Measurements from ENCODE around the gene HS3ST6.

DNA sequence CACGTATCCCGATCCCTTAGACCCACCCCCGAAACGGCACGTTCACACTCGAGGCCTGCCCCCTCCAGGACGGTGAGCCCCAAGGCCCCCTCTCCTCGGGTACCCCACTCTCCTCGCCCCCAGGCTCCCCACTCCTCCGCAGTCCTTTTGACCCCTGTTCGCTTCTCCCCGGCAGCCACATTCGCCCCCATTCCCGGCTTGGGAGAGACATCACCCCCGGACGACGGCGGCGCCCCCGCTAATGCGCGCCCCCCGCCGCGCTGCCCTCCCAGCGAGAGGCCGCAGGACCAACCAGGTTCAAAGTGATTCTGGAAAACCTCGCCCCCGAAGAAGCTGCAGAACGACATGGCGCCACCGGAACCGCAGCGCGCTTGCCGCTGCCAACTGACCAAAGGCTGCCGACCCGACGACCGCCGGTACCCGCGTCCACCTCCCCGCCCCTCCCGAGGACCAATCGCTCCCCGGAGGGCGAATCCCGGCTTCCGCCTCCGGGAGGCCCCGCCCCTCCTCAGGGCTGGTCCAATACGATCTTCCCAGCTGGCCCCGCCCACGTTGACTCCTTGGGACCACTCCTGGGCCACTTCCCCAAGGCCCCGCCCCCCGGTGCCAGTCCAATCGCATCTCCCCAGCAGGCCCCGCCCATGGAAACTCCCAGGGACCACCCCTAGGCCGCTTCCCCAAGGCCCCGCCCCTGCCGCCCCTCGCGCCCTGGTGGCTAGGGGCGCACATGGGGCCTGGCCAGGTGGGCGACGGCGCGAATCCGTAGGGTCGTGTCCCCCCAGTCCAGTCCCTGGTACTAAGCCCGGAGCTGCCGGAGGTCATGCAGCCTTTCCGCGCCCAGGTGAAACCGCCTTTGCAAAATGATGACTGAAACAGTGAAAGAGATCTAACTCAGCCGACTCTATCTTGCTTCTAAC lies 24.9 kb upstream of the HS3ST6 start, which contains the start of gene MSRB1:
- TF ChIP-seq, protein P1, sequence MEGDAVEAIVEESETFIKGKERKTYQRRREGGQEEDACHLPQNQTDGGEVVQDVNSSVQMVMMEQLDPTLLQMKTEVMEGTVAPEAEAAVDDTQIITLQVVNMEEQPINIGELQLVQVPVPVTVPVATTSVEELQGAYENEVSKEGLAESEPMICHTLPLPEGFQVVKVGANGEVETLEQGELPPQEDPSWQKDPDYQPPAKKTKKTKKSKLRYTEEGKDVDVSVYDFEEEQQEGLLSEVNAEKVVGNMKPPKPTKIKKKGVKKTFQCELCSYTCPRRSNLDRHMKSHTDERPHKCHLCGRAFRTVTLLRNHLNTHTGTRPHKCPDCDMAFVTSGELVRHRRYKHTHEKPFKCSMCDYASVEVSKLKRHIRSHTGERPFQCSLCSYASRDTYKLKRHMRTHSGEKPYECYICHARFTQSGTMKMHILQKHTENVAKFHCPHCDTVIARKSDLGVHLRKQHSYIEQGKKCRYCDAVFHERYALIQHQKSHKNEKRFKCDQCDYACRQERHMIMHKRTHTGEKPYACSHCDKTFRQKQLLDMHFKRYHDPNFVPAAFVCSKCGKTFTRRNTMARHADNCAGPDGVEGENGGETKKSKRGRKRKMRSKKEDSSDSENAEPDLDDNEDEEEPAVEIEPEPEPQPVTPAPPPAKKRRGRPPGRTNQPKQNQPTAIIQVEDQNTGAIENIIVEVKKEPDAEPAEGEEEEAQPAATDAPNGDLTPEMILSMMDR (IDR thresholded peaks at IDR 0.05 in 8 of 11, conservative IDR thresholded peaks at IDR 0.05 in 3 of 11): peak in 2 of 11 experiments; percentile 27 to 45
- TF ChIP-seq POLR2A (IDR thresholded peaks at IDR 0.05) (peak; percentile 33 to 79 (median 79)), POLR2AphosphoS5 (IDR thresholded peaks at IDR 0.05) (peak; percentile 96 to 98 (median 98))
